GM18951 (cell line): Measurements from ENCODE around the gene NKIRAS2.
A peak's percentile ranks its signal among the peaks of the same experiment; 100 is the strongest.
"Not testable (repeated sequence)": the region's sequence is repeated elsewhere in the genome, so short reads cannot be mapped to it uniquely, and the experiment has no call there.

ENCODE experiments used
- POLR2A ChIP-seq: IDR thresholded peaks from 4 replicates; pipeline ENCODE4 v1.6.1; 2011; ENCODE audit warnings: mild to moderate bottlenecking; ENCODE audit not compliant: insufficient read length, insufficient read depth; ENCODE audit errors: extremely low read depth
- in situ Hi-C: fragments of 300-500 bp; cut with MboI; formaldehyde crosslinking; loops from one replicate; pipeline ENCODE4 v1.12.0; 2022; ENCODE audit warnings: low sequenced_read_pairs, mixed read lengths, inconsistent platforms; ENCODE audit not compliant: unreplicated experiment

NKIRAS2 gene

DNA sequence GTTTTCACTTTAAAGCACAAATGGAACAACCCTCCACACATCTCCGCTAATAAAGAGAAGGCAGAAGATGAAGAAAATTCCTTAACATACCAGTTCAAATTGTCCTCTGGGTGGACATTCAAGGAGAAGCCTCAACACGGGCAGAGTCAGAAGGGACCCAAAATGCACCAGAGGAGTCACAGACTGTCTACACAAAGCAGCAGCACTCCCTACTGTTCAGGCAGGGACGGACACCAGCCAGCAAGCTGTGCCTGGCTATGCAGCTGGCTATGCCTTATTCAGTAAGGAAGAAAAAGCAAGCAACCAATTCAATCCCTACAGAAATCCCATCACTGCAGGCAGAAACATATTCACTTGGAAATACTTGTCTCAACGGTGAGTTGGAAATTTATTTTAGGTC, 10.7 kb upstream of the NKIRAS2 start:
- TF ChIP-seq POLR2A, result no peak
- in situ Hi-C loops, result no loop called here

DNA sequence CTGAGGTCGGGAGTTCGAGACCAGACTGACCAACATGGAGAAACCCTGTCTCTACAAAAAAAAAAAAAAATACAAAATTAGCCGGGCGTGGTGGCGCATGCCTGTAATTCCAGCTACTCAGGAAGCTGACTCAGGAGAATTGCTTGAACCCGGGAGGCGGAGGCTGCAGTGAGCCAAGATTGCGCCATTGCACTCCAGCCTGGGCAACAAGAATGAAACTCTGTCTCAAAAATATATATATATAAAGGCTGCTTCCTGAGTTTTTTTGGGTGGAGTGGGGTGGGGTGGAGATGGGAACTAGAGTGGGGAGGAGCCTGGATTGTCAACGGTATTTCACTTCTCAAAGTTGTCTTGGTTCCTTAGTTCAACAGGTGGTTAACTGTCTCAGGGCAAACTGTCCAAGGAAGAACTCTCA, 9.6 kb upstream of the NKIRAS2 start:
- in situ Hi-C loops, result not testable (repeated sequence)

DNA sequence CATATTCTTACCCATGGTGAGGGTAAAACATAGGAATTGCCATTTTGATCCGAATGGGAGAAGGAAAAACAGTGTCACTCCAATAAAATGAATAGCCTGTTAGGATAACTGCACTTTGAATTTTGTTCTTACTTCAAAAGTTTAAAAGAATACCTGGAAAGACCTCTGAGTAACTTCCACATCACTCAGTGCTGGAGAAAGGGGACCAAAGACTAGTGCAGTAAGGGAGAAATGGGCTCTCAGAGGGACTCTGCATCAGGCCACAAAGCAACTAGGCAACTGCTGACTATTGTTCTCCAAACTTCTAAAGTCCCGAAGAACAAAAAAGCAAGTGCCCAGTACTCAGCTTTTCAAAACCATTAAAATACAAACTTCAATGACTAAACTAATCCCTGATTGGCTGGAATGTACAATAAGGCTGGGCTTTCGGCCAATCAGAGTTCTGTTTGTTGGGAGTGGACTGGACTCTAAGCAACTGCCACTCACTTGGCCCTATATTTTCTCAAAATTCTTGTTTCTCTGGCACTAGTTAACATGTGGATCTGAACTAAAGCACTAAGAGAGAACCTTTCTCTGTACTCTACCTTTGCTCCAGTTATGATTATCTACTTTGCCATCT, 8.9 kb upstream of the NKIRAS2 start:
- TF ChIP-seq POLR2A, result no peak
- in situ Hi-C loops, result no loop called here

DNA sequence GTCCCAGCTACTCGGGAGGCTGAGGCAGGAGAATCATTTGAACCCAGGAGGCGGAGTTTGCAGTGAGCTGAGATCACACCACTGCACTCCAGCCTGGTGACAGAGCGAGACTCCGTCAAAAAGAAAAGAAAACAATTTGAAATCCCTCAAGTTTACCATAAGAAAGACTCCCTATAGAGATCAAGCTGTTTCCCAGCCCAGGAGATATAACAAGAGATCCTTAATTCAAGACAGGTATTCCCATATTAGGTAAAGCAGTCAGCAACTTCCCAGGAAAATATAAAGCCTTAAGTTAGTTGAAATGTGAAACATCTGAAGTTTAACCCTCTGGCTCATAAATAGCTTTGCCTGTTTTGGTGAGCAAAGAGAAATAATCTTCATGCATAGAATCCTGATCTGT, 7.5 kb upstream of the NKIRAS2 start:
- in situ Hi-C loops, result not testable (repeated sequence)

DNA sequence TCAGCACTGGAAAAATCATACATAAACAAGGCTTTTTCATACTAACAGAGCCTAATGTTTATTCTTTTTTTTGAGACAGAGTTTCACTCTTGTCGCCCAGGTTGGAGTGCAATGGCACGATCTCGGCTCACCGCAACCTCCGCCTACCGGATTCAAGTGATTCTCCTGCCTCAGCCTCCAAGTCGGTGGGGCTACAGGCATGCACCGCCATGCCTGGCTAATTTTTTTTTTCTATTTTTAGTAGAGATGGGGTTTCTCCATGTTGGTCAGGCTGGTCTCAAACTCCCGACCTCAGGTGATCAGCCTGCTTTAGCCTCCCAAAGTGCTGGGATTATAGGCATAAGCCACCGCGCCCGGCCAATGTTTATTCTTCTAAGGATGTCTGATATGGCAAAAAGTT, 6.2 kb upstream of the NKIRAS2 start:
- in situ Hi-C loops, result not testable (repeated sequence)

DNA sequence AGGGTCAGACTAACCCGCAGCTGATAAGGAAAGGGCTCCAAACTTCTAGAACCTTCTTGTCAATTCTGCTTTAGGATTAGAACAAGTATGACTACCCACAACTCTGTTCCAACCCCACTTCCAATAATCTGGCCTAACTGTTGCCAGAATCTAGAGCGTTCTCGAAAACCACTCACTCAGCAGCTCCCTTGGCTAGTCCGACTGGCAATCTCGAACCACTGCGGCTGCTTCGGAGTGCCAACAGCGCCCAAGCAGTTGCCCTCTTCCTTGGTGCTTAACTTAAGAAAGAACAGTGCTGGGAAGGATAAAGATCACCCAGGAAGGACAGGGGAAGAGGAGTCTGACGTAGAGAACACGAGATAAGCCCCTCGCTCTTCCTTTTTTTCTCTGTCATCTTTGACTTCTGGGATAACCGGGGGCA, 3.5 kb upstream of the NKIRAS2 start:
- no peak for TF ChIP-seq POLR2A
- in situ Hi-C loops, result no loop called here

DNA sequence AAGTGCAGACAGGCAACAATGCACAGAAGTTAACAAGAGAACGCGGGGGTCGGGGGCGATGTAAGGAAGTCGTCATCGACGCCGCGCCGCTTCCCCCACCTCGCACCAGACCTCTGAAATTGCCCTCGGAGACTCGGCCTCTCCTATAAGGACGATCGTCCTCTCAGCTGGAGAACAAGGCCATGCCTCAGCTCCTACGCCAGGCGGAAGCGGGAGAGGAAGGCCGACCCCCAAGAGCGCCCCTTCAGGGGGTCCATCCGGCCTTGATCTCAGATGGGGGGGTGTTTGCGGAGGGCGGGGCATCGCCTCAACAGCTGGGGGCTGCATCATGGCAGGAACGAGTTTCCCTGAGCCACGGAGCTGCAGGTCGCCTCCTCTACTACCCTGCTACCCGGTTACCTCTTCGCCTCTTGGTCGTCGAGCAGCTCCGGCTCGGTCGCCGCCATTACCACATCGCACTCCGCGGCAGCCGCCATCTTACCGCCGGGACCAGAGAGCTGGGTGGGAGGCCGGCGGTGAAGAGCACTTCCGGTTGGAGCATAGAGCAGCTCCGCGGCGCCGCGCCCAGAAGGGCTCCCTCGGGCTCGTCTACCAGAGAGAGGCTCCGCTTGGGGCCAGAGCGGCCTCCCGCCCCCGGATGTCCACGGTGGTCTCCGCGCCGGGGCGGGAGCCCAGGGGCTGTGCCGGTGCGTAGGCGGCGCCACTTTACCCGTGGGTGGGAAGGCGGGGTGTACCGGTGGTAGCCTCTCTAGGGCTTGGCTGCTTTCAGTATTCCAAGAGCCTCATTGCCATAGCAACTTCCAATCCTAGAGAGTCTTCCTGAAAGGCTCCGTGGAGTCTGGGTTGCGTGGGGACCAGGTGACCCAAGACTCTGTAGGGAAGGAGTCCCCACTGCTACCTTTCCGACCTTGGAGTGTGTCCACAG, 2.7 kb upstream of the NKIRAS2 start, which contains the start of gene DNAJC7:
Gene DNAJC7, minus strand, starts transcription at position 499 of the 925 bp plus-strand sequence. Its CDS starts 23 bp downstream, at position 476.
- peak; percentile 86 for TF ChIP-seq POLR2A
- in situ Hi-C loops, result no loop called here

DNA sequence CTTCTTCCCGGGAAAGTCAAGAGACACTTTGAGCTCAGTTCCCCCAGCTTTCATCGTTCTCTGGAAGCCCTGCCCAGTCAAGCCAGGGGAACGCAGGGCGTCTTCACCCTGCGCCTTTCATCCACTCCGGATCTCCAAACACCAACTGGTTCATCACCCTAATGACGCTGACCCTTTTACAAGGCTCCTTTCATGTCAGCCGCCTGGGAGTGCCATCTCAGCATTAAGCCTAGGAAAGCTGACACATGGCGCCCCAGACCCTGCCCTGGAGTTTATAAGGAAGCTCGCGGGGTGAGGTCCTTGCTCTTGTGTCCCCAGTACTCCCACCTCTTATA, 2.1 kb upstream of the NKIRAS2 start:
- in situ Hi-C loops, result no loop called here
- no peak for TF ChIP-seq POLR2A

DNA sequence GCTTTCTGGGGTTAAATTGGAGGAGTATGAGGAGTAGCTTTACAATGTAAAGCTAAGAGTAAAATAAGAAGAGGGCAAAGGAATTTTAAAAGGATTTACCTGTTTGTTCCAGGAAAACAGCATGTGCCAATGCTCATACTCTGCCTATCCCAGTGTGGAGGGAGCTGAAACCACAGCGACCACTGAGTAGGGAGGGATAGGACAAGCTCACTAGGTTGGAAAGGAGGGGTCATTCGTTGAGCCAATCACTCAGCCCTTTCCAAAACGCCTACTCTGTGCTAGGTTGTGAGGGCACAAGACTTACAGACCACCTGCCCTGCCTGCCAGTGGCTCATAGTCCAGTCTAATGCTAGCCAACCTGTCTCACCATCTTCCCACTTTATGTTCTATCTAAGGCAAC, 1.6 kb upstream of the NKIRAS2 start:
- no peak for TF ChIP-seq POLR2A
- in situ Hi-C loops, result no loop called here

DNA sequence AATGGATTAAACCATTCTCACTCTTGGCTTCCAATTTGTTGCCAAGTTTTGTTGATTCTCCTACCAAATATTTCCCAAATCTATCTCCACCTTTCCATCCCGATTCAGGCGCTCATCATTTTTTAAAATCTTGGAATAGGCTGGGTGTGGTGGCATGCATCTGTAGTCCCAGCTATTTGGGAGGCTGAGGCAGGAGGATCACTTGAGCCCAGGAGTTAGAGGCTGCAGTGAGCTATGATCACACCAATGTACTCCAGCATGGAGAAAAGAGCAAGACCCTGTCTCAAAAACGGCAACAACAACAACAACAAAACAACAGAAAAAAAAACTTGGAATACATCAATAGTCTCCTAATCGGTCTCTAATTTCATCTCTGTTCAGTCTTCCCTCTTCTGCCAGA, 902 bp upstream of the NKIRAS2 start:
- in situ Hi-C loops, result no loop called here
- TF ChIP-seq POLR2A, result no peak

DNA sequence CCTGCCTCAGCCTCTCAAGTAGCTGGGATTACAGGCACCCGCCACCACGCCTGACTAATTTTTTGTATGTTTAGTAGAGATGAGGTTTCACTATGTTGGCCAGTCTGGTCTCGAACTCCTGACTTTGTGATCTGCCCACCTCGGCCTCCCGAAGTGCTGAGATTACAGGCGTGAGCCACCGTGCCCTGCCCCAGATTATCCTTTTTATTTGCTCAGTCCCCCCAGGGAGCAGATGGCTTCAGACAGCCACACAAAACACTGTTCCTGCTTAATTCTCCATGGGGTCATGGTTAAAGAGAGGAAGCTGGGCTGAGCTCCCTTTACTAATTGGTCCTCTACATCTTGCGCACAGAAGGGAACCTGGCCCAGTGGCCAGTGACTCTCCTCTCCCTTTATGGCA, 955 bp downstream of the NKIRAS2 start:
- in situ Hi-C loops, result loop anchor here (10.0 kb wide), 1 partner anchor 94 kb away; the partner anchor contains the start of gene DHX58

DNA sequence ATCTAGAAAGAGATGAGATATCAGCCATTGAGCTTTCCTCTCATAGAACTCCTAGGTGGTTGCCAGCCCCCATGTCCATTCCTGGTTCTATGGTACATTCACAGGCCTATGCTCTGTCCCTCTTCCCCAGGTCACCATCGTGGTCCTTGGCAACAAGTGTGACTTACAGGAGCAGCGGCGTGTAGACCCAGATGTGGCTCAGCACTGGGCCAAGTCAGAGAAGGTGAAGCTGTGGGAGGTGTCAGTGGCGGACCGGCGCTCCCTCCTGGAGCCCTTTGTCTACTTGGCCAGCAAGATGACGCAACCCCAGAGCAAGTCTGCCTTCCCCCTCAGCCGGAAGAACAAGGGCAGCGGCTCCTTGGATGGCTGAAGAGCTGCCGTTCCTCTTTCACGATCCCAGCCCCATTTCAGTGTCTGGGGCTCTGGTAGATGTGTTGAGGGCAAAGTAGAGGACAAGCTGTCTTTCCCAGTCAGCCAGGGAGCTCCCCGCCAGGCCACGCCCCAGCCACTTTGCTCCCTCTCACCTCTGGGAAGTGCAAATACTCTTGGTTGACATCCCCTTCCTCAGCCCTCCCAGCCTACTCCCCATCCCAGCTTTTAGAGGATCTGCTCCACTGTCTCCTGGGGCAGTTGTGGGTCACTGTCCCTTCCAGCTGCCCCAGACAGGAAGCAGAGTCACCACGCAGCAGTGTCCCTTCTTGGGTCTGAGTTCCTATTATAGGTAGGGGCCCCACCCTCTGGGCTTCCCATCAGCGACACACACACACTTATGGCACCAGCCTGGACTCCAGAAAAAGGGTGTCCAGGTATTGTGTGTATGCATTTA, 3.8 kb downstream of the NKIRAS2 start:
- TF ChIP-seq POLR2A, result no peak
- in situ Hi-C loops, result loop anchor here (10.0 kb wide), 1 partner anchor 91 kb away; the partner anchor contains the start of gene DHX58

DNA sequence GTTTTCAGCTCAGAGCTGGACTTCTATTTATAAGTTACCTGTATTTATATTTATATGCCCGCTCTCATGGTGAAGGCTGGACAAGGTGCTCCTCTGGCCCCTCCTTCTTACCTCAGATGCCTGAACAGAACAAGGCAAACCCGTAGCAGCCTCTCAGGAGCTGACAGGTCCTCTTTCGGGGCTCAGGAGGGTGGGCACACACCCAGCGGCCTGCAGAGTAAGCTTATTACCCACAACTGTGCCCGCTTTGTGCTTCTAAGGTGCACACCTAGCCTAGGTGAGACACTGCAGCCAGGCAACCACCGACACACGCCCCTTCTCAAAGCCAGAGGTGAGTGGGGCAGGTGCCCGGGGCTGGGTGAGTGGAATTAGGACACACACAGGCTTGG, 5.3 kb downstream of the NKIRAS2 start:
- in situ Hi-C loops, result loop anchor here (10.0 kb wide), 1 partner anchor 90 kb away; the partner anchor contains the start of gene DHX58
- no peak for TF ChIP-seq POLR2A
